ENCODE measurements around the gene NANOGP8. TPM values are rescaled to one million over a fixed set of nuclear protein-coding genes. Genes with fewer than 3 reads are reported as not detected.

The NANOGP8 gene
- total and polyA plus RNA-seq, 7 experiments from 2014 or later: not detected

DNA sequence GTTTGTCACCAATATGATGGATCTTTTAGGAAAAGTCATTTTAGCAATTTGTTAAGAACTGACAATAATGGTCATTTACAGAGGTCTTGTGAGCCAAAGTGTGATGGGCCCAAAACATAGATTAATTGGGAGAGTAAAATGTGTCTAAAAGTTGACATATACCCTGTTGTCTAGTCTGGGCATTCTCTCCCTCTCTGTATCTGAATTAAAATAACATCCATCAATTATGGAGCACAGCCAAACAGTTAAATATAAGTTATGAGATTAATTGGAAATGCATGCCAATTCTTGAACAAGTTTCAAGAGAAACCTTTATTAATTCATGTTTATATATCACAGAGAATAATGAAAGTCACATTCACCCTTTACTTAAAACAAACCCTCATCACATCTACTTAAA, 13.6 kb upstream of the NANOGP8 start:
- H3K4me3 ChIP-seq (ENCODE audit: low read length): no peak overlapping the region
- H3K4me3 Mint-ChIP-seq: no peak overlapping the region
- peaks cover 0 to 2% (median 0%) of the 10 kb centered on the region in 11 donors for H3K9me3 Mint-ChIP-seq
- ATAC-seq (no peak), DNase-seq (no peak)
- POLR2A ChIA-PET: no interaction called here
- no peaks in the 10 kb centered on the region for H3K36me3 Mint-ChIP-seq
- peaks cover 0 to 3% (median 0%) of the 10 kb centered on the region in 5 donors for H3K27me3 Mint-ChIP-seq
- intact Hi-C loops (cut with micrococcal nuclease): no loop called here
- H3K27me3 ChIP-seq (ENCODE audit: control insufficient read depth in 2 of 2, insufficient read depth in 2 of 2, low read length in 2 of 2): no peaks in the 10 kb centered on the region
- no peaks in the 10 kb centered on the region for H3K4me1 ChIP-seq (ENCODE audit: control insufficient read depth in 2 of 2, insufficient read depth in 2 of 2, low read length in 2 of 2)
- no peak overlapping the region for H3K27ac ChIP-seq (ENCODE audit: low read depth, low read length)
- no peak overlapping the region for H3K27ac Mint-ChIP-seq
- H3K36me3 ChIP-seq (ENCODE audit: control insufficient read depth in 2 of 3, insufficient read depth in 3 of 3, low read length in 3 of 3): no peaks in the 10 kb centered on the region
- no peaks in the 10 kb centered on the region for H3K4me1 Mint-ChIP-seq
- no peaks in the 10 kb centered on the region for H3K9me3 ChIP-seq (ENCODE audit: control insufficient read depth in 2 of 3, low read length in 3 of 3)
- CTCF ChIA-PET: no interaction called here

DNA sequence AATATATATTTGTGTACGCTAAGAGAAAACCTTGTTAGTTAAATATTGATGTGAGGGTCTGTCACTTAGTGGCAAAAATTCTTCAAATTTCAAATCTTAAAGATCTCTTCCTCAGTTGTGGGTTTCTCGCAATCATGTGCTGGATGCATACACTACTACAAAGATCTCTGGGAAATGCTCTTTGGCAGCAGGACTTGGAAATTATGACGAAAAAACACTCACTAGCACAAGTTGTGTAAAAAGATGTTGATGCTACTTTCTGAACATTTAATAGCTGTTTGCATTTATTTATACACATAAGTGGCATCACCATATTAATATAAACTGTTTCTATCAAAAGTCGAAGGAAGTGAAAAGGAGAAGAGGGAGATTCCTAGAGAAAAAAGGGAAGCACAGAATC, 10.8 kb upstream of the NANOGP8 start:
- Mint-ChIP-seq H3K4me3 (no peak overlapping the region), H3K4me1 (no peaks in the 10 kb centered on the region), H3K27me3 (peaks cover 0 to 3% (median 0%) of the 10 kb centered on the region in 5 donors), H3K36me3 (peaks cover 0 to 6% (median 4%) of the 10 kb centered on the region in 5 donors), H3K27ac (no peak overlapping the region), H3K9me3 (peaks cover 0 to 4% (median 0%) of the 10 kb centered on the region in 11 donors)
- no peaks in the 10 kb centered on the region for H3K27me3 ChIP-seq (ENCODE audit: control insufficient read depth in 2 of 2, insufficient read depth in 2 of 2, low read length in 2 of 2)
- intact Hi-C loops (cut with micrococcal nuclease): no loop called here
- ATAC-seq: no peak
- no peaks in the 10 kb centered on the region for H3K36me3 ChIP-seq (ENCODE audit: control insufficient read depth in 2 of 3, insufficient read depth in 3 of 3, low read length in 3 of 3)
- H3K4me3 ChIP-seq (ENCODE audit: low read length): no peak overlapping the region
- DNase-seq: no peak
- no peaks in the 10 kb centered on the region for H3K9me3 ChIP-seq (ENCODE audit: control insufficient read depth in 2 of 3, low read length in 3 of 3)
- no peak overlapping the region for H3K27ac ChIP-seq (ENCODE audit: low read depth, low read length)
- no peaks in the 10 kb centered on the region for H3K4me1 ChIP-seq (ENCODE audit: control insufficient read depth in 2 of 2, insufficient read depth in 2 of 2, low read length in 2 of 2)
- POLR2A ChIA-PET: no interaction called here
- CTCF ChIA-PET: no interaction called here

DNA sequence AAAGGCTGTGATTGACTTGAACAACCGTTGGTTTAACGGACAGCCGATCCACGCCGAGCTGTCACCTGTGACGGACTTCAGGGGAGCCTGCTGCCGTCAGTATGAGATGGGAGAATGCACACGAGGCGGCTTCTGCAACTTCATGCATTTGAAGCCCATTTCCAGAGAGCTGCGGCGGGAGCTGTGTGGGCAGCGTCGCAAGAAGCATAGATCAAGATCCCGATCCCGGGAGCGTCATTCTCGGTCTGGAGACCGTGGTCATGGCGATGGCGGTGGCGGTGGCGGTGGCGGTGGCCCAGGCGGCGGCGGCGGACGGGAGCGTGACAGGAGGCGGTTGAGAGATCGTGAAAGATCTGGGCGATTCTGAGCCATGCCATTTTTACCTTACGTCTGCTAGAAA, 7.8 kb upstream of the NANOGP8 start:
- Mint-ChIP-seq H3K27me3 (peaks cover 0 to 3% (median 0%) of the 10 kb centered on the region in 5 donors), H3K27ac (no peak overlapping the region), H3K4me3 (no peak overlapping the region), H3K36me3 (peaks cover 0 to 6% (median 4%) of the 10 kb centered on the region in 5 donors), H3K4me1 (no peaks in the 10 kb centered on the region), H3K9me3 (peaks cover 0 to 4% (median 0%) of the 10 kb centered on the region in 11 donors)
- CTCF ChIA-PET: no interaction called here
- no peaks in the 10 kb centered on the region for H3K9me3 ChIP-seq (ENCODE audit: control insufficient read depth in 2 of 3, low read length in 3 of 3)
- POLR2A ChIA-PET: no interaction called here
- no peaks in the 10 kb centered on the region for H3K27me3 ChIP-seq (ENCODE audit: control insufficient read depth in 2 of 2, insufficient read depth in 2 of 2, low read length in 2 of 2)
- no peaks in the 10 kb centered on the region for H3K4me1 ChIP-seq (ENCODE audit: control insufficient read depth in 2 of 2, insufficient read depth in 2 of 2, low read length in 2 of 2)
- H3K4me3 ChIP-seq (ENCODE audit: low read length): no peak overlapping the region
- H3K27ac ChIP-seq (ENCODE audit: low read depth, low read length): no peak overlapping the region
- ATAC-seq: no peak
- DNase-seq: no peak
- H3K36me3 ChIP-seq (ENCODE audit: control insufficient read depth in 2 of 3, insufficient read depth in 3 of 3, low read length in 3 of 3): no peaks in the 10 kb centered on the region
- intact Hi-C loops (cut with micrococcal nuclease): no loop called here

DNA sequence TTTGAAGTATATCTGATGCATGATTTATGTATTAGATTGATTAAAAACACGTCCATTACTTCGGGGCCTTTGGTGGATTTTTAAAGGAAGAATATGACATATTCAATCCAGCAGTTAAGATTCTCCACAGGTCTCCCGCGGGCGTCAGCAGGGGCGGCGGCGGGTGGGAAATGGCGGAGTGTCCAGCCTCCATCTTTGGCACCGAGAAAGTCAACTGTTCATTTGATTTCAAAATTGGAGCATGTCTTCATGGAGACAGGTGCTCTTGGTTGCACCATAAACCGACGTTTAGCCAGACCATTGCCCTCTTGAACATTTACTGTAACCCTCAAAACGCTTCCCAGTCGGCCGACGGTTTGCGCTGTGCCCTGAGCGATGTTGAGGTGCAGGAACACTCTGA, 7.2 kb upstream of the NANOGP8 start:
- no peaks in the 10 kb centered on the region for H3K27me3 ChIP-seq (ENCODE audit: control insufficient read depth in 2 of 2, insufficient read depth in 2 of 2, low read length in 2 of 2)
- no peak overlapping the region for H3K27ac ChIP-seq (ENCODE audit: low read depth, low read length)
- Mint-ChIP-seq H3K36me3 (peaks cover 0 to 6% (median 4%) of the 10 kb centered on the region in 5 donors), H3K4me3 (no peak overlapping the region), H3K4me1 (no peaks in the 10 kb centered on the region), H3K27me3 (peaks cover 0 to 3% (median 0%) of the 10 kb centered on the region in 5 donors), H3K27ac (no peak overlapping the region), H3K9me3 (peaks cover 0 to 4% (median 0%) of the 10 kb centered on the region in 11 donors)
- ATAC-seq (no peak), DNase-seq (no peak)
- H3K4me3 ChIP-seq (ENCODE audit: low read length): no peak overlapping the region
- ChIA-PET POLR2A (no interaction called here), CTCF (no interaction called here)
- H3K4me1 ChIP-seq (ENCODE audit: control insufficient read depth in 2 of 2, insufficient read depth in 2 of 2, low read length in 2 of 2): no peaks in the 10 kb centered on the region
- H3K9me3 ChIP-seq (ENCODE audit: control insufficient read depth in 2 of 3, low read length in 3 of 3): no peaks in the 10 kb centered on the region
- intact Hi-C loops (cut with micrococcal nuclease): no loop called here
- H3K36me3 ChIP-seq (ENCODE audit: control insufficient read depth in 2 of 3, insufficient read depth in 3 of 3, low read length in 3 of 3): no peaks in the 10 kb centered on the region

DNA sequence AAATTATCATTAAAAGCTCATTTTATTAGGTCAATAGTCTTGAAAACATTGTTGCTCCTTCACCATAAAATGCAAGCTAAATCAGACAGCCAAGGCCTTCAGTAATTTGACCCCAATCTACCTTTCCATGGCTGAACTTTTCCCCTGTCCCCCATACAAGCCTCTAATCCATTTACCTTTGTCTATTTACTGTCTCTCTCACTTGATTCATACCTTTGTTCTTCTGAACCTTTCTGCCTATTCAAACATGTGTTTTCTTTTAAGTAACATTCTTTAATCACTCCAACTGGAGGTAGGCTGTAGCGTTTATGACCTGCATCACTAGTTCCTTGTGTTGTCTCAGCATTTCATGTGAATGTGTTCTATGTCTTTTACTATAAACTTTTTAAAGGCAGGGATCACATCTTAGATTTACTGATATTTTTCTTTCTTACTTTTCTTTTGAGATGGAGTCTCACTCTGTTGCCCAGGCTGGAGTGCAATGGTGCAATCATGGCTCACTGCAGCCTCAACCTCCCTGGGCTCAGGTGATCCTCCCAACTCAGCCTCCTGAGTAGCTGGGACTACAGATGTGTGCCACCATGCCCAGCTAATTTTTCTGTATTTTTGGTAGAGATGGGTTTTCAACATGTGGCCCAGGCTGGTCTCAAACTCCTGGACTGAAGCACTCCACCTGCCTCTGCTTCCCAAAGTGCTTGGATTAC, 5.2 kb upstream of the NANOGP8 start:
- CTCF ChIA-PET: interaction anchor here (1.8 kb wide), 1 partner anchor 11 kb away, joined by 6 read pairs; no protein-coding TSS in a partner anchor
- peaks cover 0 to 6% (median 4%) of the 10 kb centered on the region in 5 donors for H3K36me3 Mint-ChIP-seq
- H3K9me3 ChIP-seq (ENCODE audit: control insufficient read depth in 2 of 3, low read length in 3 of 3): no peaks in the 10 kb centered on the region
- ATAC-seq (no peak), DNase-seq (no peak)
- no peaks in the 10 kb centered on the region for H3K4me1 ChIP-seq (ENCODE audit: control insufficient read depth in 2 of 2, insufficient read depth in 2 of 2, low read length in 2 of 2)
- H3K27ac ChIP-seq (ENCODE audit: low read depth, low read length): no peak overlapping the region
- no peak overlapping the region for H3K4me3 ChIP-seq (ENCODE audit: low read length)
- H3K27me3 Mint-ChIP-seq: peaks cover 0 to 3% (median 0%) of the 10 kb centered on the region in 5 donors
- intact Hi-C loops (cut with micrococcal nuclease): no loop called here
- H3K4me1 Mint-ChIP-seq: no peaks in the 10 kb centered on the region
- no peaks in the 10 kb centered on the region for H3K36me3 ChIP-seq (ENCODE audit: control insufficient read depth in 2 of 3, insufficient read depth in 3 of 3, low read length in 3 of 3)
- no peak overlapping the region for H3K27ac Mint-ChIP-seq
- POLR2A ChIA-PET: no interaction called here
- H3K27me3 ChIP-seq (ENCODE audit: control insufficient read depth in 2 of 2, insufficient read depth in 2 of 2, low read length in 2 of 2): no peaks in the 10 kb centered on the region
- peaks cover 0 to 4% (median 0%) of the 10 kb centered on the region in 11 donors for H3K9me3 Mint-ChIP-seq
- no peak overlapping the region for H3K4me3 Mint-ChIP-seq

DNA sequence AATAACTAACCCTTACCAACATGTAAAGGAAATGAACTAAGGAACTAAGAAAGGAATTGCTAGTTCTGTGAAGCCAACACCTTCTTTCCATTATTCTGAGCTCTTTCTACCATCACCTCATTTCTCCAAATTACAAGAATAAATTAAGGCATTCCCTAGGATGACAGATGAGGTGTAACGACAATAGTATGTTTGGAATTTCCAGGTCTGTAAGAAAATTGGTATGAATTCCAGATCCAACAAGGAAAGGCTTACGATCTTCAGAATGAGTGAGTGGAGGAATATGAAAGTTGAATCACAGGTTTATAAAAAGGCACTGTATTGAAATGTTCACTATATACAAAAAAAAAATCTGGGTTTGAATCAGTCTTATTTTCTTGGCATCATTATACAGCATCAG, 4.5 kb upstream of the NANOGP8 start:
- H3K9me3 ChIP-seq (ENCODE audit: control insufficient read depth in 2 of 3, low read length in 3 of 3): no peaks in the 10 kb centered on the region
- intact Hi-C loops (cut with micrococcal nuclease): no loop called here
- no peaks in the 10 kb centered on the region for H3K4me1 ChIP-seq (ENCODE audit: control insufficient read depth in 2 of 2, insufficient read depth in 2 of 2, low read length in 2 of 2)
- Mint-ChIP-seq H3K9me3 (peaks cover 0 to 4% (median 0%) of the 10 kb centered on the region in 11 donors), H3K27me3 (no peaks in the 10 kb centered on the region), H3K4me1 (no peaks in the 10 kb centered on the region), H3K4me3 (no peak overlapping the region), H3K27ac (no peak overlapping the region), H3K36me3 (peaks cover 0 to 6% (median 4%) of the 10 kb centered on the region in 5 donors)
- H3K4me3 ChIP-seq (ENCODE audit: low read length): no peak overlapping the region
- no peak overlapping the region for H3K27ac ChIP-seq (ENCODE audit: low read depth, low read length)
- H3K36me3 ChIP-seq (ENCODE audit: control insufficient read depth in 2 of 3, insufficient read depth in 3 of 3, low read length in 3 of 3): no peaks in the 10 kb centered on the region
- no peak for DNase-seq
- no peak for ATAC-seq
- CTCF ChIA-PET: interaction anchor here (1.8 kb wide), 1 partner anchor 10 kb away, joined by 6 read pairs; no protein-coding TSS in a partner anchor
- no peaks in the 10 kb centered on the region for H3K27me3 ChIP-seq (ENCODE audit: control insufficient read depth in 2 of 2, insufficient read depth in 2 of 2, low read length in 2 of 2)
- POLR2A ChIA-PET: no interaction called here

DNA sequence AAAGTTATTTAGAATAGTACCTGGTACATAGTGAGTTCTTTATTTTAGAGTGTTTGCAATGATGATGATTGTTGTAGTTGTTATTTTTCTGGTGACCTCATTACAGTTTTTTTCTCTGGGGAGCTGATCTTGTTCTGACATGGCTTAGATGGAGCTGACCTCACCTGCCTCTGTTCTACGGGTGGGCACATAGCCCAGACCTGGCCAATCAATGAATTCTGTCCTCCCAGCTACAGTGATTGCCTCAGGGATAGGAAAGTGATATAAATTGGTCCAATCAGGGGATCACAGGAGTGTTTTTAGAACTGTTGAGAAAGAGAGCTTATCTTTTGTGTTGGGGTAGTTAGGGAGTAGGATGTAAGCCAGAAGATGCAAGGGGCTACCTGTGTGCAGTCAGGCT, 3.2 kb upstream of the NANOGP8 start:
- H3K27me3 Mint-ChIP-seq: no peaks in the 10 kb centered on the region
- H3K9me3 Mint-ChIP-seq: peaks cover 0 to 4% (median 0%) of the 10 kb centered on the region in 11 donors
- ChIA-PET POLR2A (no interaction called here), CTCF (no interaction called here)
- no peak for DNase-seq
- H3K4me3 Mint-ChIP-seq: no peak overlapping the region
- Histone ChIP-seq H3K4me3 (ENCODE audit: low read length) (no peak overlapping the region), H3K27me3 (ENCODE audit: control insufficient read depth in 2 of 2, insufficient read depth in 2 of 2, low read length in 2 of 2) (no peaks in the 10 kb centered on the region), H3K4me1 (ENCODE audit: control insufficient read depth in 2 of 2, insufficient read depth in 2 of 2, low read length in 2 of 2) (no peaks in the 10 kb centered on the region), H3K27ac (ENCODE audit: low read depth, low read length) (no peak overlapping the region), H3K9me3 (ENCODE audit: control insufficient read depth in 2 of 3, low read length in 3 of 3) (no peaks in the 10 kb centered on the region), H3K36me3 (ENCODE audit: control insufficient read depth in 2 of 3, insufficient read depth in 3 of 3, low read length in 3 of 3) (no peaks in the 10 kb centered on the region)
- intact Hi-C loops (cut with micrococcal nuclease): no loop called here
- no peak for ATAC-seq
- H3K27ac Mint-ChIP-seq: no peak overlapping the region
- H3K36me3 Mint-ChIP-seq: peaks cover 0 to 6% (median 4%) of the 10 kb centered on the region in 5 donors
- H3K4me1 Mint-ChIP-seq: no peaks in the 10 kb centered on the region

Measured in naive thymus-derived CD4-positive, alpha-beta T cell (primary cell).